WTC11 (cell line): ENCODE data around the gene OR5AR1. TPM values are rescaled to one million over a fixed set of nuclear protein-coding genes. Genes with fewer than 3 reads are reported as not detected.

Source experiments
- ATAC-seq: fragments of 200-7000 bp; cut with Tn5 transposase; 2 replicates; pipeline ENCODE4 v1.10.0; 2021; ENCODE audit warnings: mild to moderate bottlenecking, moderate library complexity
- CTCF ChIA-PET: fragments of 300-600 bp; sonication (Branson Sonifier 250); formaldehyde crosslinking; loops from one replicate; lab custom pipeline; 2021; ENCODE audit warnings: antibody characterized with exemption; lab: Charles Lee
- POLR2A ChIA-PET: fragments of 350-600 bp; sonication (Branson Sonifier 250); formaldehyde crosslinking; loops from one replicate; lab custom pipeline; 2021; ENCODE audit warnings: antibody characterized with exemption; lab: Charles Lee
- DNase-seq: peaks from one replicate; pipeline ENCODE4 v3.0.0; 2021; ENCODE audit warnings: low spot score
- H3K27ac Mint-ChIP-seq: 2 replicates; pipeline ENCODE4 v1.8.0; 2021; ENCODE audit warnings: mixed read lengths
- H3K27me3 Mint-ChIP-seq: 2 replicates; pipeline ENCODE4 v1.8.0; 2021; ENCODE audit warnings: low read depth, mild to moderate bottlenecking, moderate library complexity, mixed read lengths
- H3K36me3 Mint-ChIP-seq: 2 replicates; pipeline ENCODE4 v1.8.0; 2021; ENCODE audit warnings: mixed read lengths
- H3K4me1 Mint-ChIP-seq: 2 replicates; pipeline ENCODE4 v1.8.0; 2022; ENCODE audit warnings: mixed read lengths
- H3K4me3 Mint-ChIP-seq: 2 replicates; pipeline ENCODE4 v1.8.0; 2021; ENCODE audit warnings: mild to moderate bottlenecking, moderate library complexity, mixed read lengths
- H3K9me3 Mint-ChIP-seq: 2 replicates; pipeline ENCODE4 v1.8.0; 2021; ENCODE audit warnings: mixed read lengths
- ATF3 ChIP-seq: sonication (generic); formaldehyde crosslinking; conservative IDR thresholded peaks from 2 replicates; pipeline ENCODE4 v1.8.1; 2022; ENCODE audit warnings: mild to moderate bottlenecking, missing genetic modification reagents
- CDX4 ChIP-seq: fragments of 250-450 bp; sonication (Bioruptor Pico); IDR thresholded peaks from 2 replicates; pipeline ENCODE4 v1.9.0; 2021; ENCODE audit warnings: moderate library complexity, mild to moderate bottlenecking, inconsistent platforms, borderline replicate concordance
- E2F4 ChIP-seq: sonication (generic); formaldehyde crosslinking; IDR thresholded peaks from 2 replicates; pipeline ENCODE4 v1.8.1; 2022; ENCODE audit warnings: low read depth, mild to moderate bottlenecking, moderate library complexity, missing genetic modification reagents, borderline replicate concordance
- E2F5 ChIP-seq: sonication (generic); formaldehyde crosslinking; IDR thresholded peaks from 2 replicates; pipeline ENCODE4 v1.8.1; 2022; ENCODE audit warnings: mild to moderate bottlenecking, moderate library complexity, missing genetic modification reagents
- ESRRA ChIP-seq: sonication (generic); formaldehyde crosslinking; IDR thresholded peaks from 2 replicates; pipeline ENCODE4 v1.8.1; 2022; ENCODE audit warnings: mild to moderate bottlenecking, missing genetic modification reagents, borderline replicate concordance
- FOXK1 ChIP-seq: sonication (generic); formaldehyde crosslinking; IDR thresholded peaks from 2 replicates; pipeline ENCODE4 v1.8.0; 2022; ENCODE audit warnings: mild to moderate bottlenecking, moderate library complexity, missing genetic modification reagents
- PRDM15 ChIP-seq: sonication (generic); formaldehyde crosslinking; IDR thresholded peaks from 2 replicates; pipeline ENCODE4 v1.8.0; 2022; ENCODE audit warnings: missing genetic modification reagents
- PREB ChIP-seq: sonication (generic); formaldehyde crosslinking; IDR thresholded peaks from 2 replicates; pipeline ENCODE4 v1.8.1; 2022; ENCODE audit warnings: mild to moderate bottlenecking, missing genetic modification reagents, moderate library complexity, borderline replicate concordance
- RELA ChIP-seq: sonication (generic); formaldehyde crosslinking; IDR thresholded peaks from 2 replicates; pipeline ENCODE4 v1.8.1; 2022; ENCODE audit warnings: missing genetic modification reagents, mild to moderate bottlenecking, borderline replicate concordance
- SMAD3 ChIP-seq: sonication (generic); formaldehyde crosslinking; IDR thresholded peaks from 2 replicates; pipeline ENCODE4 v1.8.0; 2022; ENCODE audit warnings: missing genetic modification reagents, mild to moderate bottlenecking, borderline replicate concordance
- STAT6 ChIP-seq: sonication (generic); formaldehyde crosslinking; conservative IDR thresholded peaks from 2 replicates; pipeline ENCODE4 v1.8.1; 2023; ENCODE audit warnings: mild to moderate bottlenecking, low read depth, missing genetic modification reagents, moderate library complexity
- TEAD4 ChIP-seq: sonication (generic); formaldehyde crosslinking; IDR thresholded peaks from 2 replicates; pipeline ENCODE4 v1.8.0; 2022; ENCODE audit warnings: mild to moderate bottlenecking, missing genetic modification reagents
- TP53 ChIP-seq: sonication (generic); formaldehyde crosslinking; IDR thresholded peaks from 2 replicates; pipeline ENCODE4 v1.8.1; 2023; ENCODE audit warnings: mild to moderate bottlenecking, missing genetic modification reagents
- ZBTB43 ChIP-seq: sonication (generic); formaldehyde crosslinking; IDR thresholded peaks from 2 replicates; pipeline ENCODE4 v1.8.1; 2023; ENCODE audit warnings: mild to moderate bottlenecking, missing genetic modification reagents
- ZNF396 ChIP-seq: fragments of 250-450 bp; sonication (Bioruptor Pico); IDR thresholded peaks from 2 replicates; pipeline ENCODE4 v1.8.0; 2021; ENCODE audit warnings: mild to moderate bottlenecking, moderate library complexity, borderline replicate concordance
- ZNF416 ChIP-seq: fragments of 250-450 bp; sonication (Bioruptor Pico); IDR thresholded peaks from 2 replicates; pipeline ENCODE4 v1.9.0; 2021; ENCODE audit warnings: mild to moderate bottlenecking, inconsistent platforms
- total RNA-seq: library from RNA; stranded (reverse); gene quantifications from 3 replicates; pipeline ENCODE4 v1.2.3, GENCODE V29; 2021

OR5AR1 gene
- total RNA-seq, 1 experiment from 2014 or later, result not detected

GRCh38 chr11:56698795-56699194, 35.3 kb downstream of the OR5AR1 start, which contains the start of gene OR9G1:
Gene OR9G1 (plus strand): TSS chr11:56699095. CDS start chr11:56700388, 1,293 bp downstream.
- no peak within 1 kb of the TSS for H3K27ac Mint-ChIP-seq
- POLR2A ChIA-PET, result no interaction called here
- H3K4me3 Mint-ChIP-seq, result no peak within 1 kb of the TSS

More at GRCh38 chr11:56698795-56699194, 35.3 kb downstream of the OR5AR1 start, which contains the start of gene OR9G1:
- Mint-ChIP-seq H3K36me3 (no peaks in the 10 kb centered on the region), H3K4me1 (peaks cover 21% of the 10 kb centered on the region), H3K9me3 (peaks cover 18% of the 10 kb centered on the region)
- CTCF ChIA-PET, result no interaction called here
- no peak for DNase-seq
- TF ChIP-seq TEAD4 (CRISPR knock-in tag), result no peak
- TF ChIP-seq ATF3 (CRISPR knock-in tag), result no peak
- no peak for TF ChIP-seq E2F4
- no peak for TF ChIP-seq ZNF396 (CRISPR knock-in tag)
- TF ChIP-seq SMAD3 (CRISPR knock-in tag), result no peak
- TF ChIP-seq TP53 (CRISPR knock-in tag), result no peak
- TF ChIP-seq E2F5 (CRISPR knock-in tag), result no peak
- TF ChIP-seq ESRRA (CRISPR knock-in tag), result no peak
- TF ChIP-seq STAT6 (CRISPR knock-in tag), result no peak
- no peak for TF ChIP-seq CDX4 (CRISPR knock-in tag)
- TF ChIP-seq RELA, result no peak
- no peak for TF ChIP-seq PREB (CRISPR knock-in tag)
- no peak for TF ChIP-seq ZNF416 (CRISPR knock-in tag)
- no peak for TF ChIP-seq FOXK1 (CRISPR knock-in tag)
- no peak for TF ChIP-seq ZBTB43 (CRISPR knock-in tag)
- no peak for TF ChIP-seq PRDM15 (CRISPR knock-in tag)
- TF ChIP-seq, all 79 proteins: peak for 0
- ATAC-seq, result no peak
- no peaks in the 10 kb centered on the region for H3K27me3 Mint-ChIP-seq
